Brain microvascular endothelial cell (primary cell): Measurements from ENCODE around the gene CADM3.

ENCODE experiments used
- DNase-seq: peaks from one replicate; pipeline ENCODE4 v3.0.0-alpha.2; 2020
- H3K27ac ChIP-seq: fragments of 250-450 bp; sonication (Bioruptor Pico); 2 replicates; pipeline ENCODE4 v1.5.1; 2020; ENCODE audit warnings: mild to moderate bottlenecking, moderate library complexity
- H3K27me3 ChIP-seq: fragments of 250-450 bp; sonication (Bioruptor Pico); replicated peaks from 2 replicates; pipeline ENCODE4 v1.5.1; 2020; ENCODE audit warnings: mild to moderate bottlenecking
- H3K36me3 ChIP-seq: fragments of 250-450 bp; sonication (Bioruptor Pico); replicated peaks from 2 replicates; pipeline ENCODE4 v1.5.1; 2020; ENCODE audit warnings: mild to moderate bottlenecking
- H3K4me3 ChIP-seq: 2 replicates; pipeline ENCODE4 v1.5.1; 2011; ENCODE audit warnings: low read depth, mild to moderate bottlenecking, control low read depth, low read length, moderate library complexity
- in situ Hi-C: cut with HindIII; loops from 2 replicates; pipeline ENCODE4 v1.10.0; 2017; ENCODE audit warnings: low sequenced_read_pairs, low pct_ligation_motif_present
- TF ChIP-seq, protein P1 (sequence below): IDR thresholded peaks from 2 replicates; pipeline ENCODE4 v1.5.1; 2011; ENCODE audit warnings: low read depth, mild to moderate bottlenecking, moderate library complexity, low read length, control low read depth, inconsistent platforms; ENCODE audit errors: missing control alignments

The CADM3 gene

DNA sequence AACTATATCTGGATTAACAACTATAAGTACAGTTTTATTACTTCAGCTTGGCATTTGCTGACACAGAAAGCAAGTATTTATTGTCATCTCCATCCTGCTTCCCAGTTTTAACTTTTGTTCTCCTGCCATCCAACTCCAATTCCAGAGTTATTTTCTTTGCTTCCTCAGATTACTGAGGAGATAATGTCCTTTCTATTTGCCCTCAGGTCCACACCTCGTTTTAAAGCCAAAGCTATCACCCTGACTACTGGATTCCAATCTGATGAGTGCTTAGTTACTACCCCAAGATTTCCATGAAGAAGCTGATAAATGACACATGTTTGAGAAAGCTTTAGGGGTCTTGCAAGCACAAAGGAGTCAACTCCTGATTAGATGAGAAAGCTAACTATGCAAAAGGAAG is 58.5 kb downstream of the CADM3 start:
- in situ Hi-C loops, result no loop called here
- TF ChIP-seq, protein P1, sequence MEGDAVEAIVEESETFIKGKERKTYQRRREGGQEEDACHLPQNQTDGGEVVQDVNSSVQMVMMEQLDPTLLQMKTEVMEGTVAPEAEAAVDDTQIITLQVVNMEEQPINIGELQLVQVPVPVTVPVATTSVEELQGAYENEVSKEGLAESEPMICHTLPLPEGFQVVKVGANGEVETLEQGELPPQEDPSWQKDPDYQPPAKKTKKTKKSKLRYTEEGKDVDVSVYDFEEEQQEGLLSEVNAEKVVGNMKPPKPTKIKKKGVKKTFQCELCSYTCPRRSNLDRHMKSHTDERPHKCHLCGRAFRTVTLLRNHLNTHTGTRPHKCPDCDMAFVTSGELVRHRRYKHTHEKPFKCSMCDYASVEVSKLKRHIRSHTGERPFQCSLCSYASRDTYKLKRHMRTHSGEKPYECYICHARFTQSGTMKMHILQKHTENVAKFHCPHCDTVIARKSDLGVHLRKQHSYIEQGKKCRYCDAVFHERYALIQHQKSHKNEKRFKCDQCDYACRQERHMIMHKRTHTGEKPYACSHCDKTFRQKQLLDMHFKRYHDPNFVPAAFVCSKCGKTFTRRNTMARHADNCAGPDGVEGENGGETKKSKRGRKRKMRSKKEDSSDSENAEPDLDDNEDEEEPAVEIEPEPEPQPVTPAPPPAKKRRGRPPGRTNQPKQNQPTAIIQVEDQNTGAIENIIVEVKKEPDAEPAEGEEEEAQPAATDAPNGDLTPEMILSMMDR, result no peak
- H3K27ac ChIP-seq, result no peak overlapping the region
- H3K4me3 ChIP-seq, result no peak overlapping the region
- no peak for DNase-seq
- H3K36me3 ChIP-seq, result no peaks in the 10 kb centered on the region
- H3K27me3 ChIP-seq, result no peaks in the 10 kb centered on the region

DNA sequence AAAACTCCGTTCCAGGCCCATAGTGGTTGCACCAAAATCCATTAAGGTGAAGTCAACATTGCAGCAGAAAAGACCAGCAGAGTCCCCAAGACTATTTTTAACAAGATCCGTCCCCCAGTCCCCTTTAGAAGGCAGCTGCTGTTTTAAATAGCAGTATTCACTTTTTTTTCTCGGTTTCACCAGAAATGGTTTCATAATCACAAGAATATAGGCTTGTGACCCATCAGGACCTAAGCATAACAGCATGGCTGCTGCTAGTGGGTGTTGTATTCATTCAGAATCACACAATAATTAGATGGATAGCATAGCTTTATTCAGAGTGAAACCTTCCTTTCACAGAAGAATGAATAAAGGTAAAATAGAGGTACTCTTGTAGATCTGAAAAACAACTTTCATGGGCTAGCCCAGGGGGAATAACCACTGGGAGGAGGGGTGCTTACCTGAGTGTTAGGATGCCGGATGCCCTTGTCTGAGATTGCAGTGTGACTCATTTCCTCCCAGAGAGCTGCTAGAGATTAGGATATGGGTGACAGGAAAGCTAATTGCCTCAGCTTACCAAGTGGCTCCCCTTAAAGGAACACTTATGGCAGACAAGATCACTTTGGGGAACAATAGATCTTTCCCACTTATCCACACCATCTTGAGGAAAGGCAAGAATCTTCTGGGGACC is 68.3 kb downstream of the CADM3 start:
- no peak for DNase-seq
- Histone ChIP-seq H3K4me3 (no peak overlapping the region), H3K27ac (no peak overlapping the region), H3K36me3 (no peaks in the 10 kb centered on the region), H3K27me3 (no peaks in the 10 kb centered on the region)
- in situ Hi-C loops, result no loop called here
- TF ChIP-seq, protein P1, result no peak

DNA sequence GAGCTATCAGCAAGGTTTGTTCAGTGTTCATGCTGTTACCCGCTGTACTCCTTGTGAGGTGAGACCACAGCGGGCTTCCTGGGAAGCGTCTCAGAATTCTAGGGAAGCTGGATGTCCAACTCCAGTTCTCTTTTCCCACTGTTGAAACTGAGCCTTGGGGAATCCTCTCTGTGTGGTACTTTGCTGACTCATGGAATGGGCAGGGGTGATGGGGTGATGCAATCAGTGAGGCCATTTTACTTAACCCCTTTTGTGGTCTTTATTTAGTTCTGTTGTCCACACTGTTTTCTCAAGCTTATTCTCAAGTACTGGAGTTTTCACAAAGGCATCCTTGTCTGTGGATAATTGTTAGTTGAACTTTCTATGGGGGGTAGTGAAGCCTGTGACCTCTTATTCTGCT is 75.9 kb downstream of the CADM3 start:
- in situ Hi-C loops, result no loop called here
- no peaks in the 10 kb centered on the region for H3K27me3 ChIP-seq

DNA sequence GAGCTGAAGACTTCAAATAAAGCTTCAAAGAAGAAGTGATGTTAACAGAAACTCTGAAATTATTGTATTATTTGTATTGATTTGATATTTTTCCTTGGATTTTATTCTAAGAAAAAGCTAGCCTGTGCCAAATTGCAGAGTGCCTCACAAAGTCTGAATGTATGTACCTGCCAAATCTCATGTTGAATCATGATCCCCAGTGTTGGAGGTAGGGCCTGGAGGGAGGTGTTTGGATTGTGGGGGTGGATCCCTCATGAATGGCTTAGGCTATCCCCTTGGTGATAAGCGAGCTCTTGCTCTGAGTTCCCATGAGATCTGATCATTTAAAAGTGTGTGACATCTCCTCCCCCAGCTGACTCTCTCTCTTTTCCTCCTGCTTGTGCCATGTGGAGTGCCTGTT is 76.9 kb downstream of the CADM3 start:
- Histone ChIP-seq H3K36me3 (no peaks in the 10 kb centered on the region), H3K27ac (no peak overlapping the region), H3K27me3 (no peaks in the 10 kb centered on the region), H3K4me3 (no peak overlapping the region)
- no peak for DNase-seq
- in situ Hi-C loops, result no loop called here
- TF ChIP-seq, protein P1, result no peak

More for the DNA sequence above, 75.9 kb downstream of the CADM3 start:
- H3K36me3 ChIP-seq, result no peaks in the 10 kb centered on the region
- TF ChIP-seq, protein P1, result no peak
- DNase-seq, result no peak
- no peak overlapping the region for H3K4me3 ChIP-seq
- H3K27ac ChIP-seq, result no peak overlapping the region

DNA sequence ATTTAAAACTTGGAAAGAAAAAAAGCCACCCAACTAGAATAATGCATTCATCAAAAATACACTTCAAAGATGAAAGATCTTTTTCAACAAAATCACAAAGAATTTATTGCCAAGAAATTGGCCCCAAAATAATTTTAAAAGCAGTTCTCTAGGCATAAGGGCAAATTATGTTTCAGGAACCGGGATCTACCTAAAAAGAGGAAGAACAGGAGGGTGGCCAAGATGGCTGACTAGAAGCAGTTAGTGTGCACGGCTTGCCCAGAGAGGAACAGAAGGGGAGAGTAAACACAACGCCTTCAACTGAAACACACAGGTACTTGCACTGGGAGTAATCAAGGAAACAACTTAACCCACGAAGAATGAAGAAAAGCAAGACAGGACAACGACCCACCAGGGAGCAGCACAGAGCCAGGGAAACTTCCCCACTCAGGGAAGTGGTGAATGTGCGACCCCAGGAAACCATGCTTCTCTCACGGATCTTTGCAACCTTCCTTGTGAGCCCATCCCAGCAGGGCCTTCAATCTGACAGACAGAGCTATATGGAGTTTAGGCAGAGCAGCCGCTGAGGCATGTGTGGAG is 79.3 kb downstream of the CADM3 start:
- Histone ChIP-seq H3K4me3 (no peak overlapping the region), H3K27me3 (no peaks in the 10 kb centered on the region), H3K36me3 (no peaks in the 10 kb centered on the region), H3K27ac (no peak overlapping the region)
- in situ Hi-C loops, result no loop called here
- DNase-seq, result no peak
- TF ChIP-seq, protein P1, result no peak
